Measurements from ENCODE around the gene LGR6. TPM values are rescaled to one million over a fixed set of nuclear protein-coding genes. Genes with fewer than 3 reads are reported as not detected.

Gene LGR6
- total RNA-seq, 6 experiments from 2014 or later, result 0.17 to 2.0 (median 1.0) TPM

DNA sequence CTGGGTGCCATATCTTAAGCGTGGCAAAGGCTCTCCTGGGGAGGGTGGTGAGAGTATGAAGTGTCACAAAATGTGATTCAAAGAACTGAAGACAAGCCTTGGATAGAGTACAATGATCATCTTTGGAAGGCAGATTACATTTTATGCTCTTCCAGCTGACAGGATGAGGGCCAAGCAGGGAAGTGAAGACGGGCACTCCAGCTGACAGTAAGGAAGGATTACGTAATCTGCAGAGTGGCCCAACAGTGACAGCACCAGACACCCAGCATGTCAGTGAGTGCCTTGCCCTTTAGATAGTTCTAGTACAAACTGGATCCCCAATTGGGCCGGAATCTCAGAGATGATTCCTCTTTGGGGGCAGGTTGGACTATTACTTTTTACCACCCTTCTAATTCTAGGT lies 95.4 kb downstream of the LGR6 start:
- no peaks in the 10 kb centered on the region for H3K9me3 ChIP-seq
- no peak for DNase-seq
- H3K36me3 ChIP-seq, result no peaks in the 10 kb centered on the region
- intact Hi-C loops (cut with DNase I), result no loop called here
- H3K4me1 ChIP-seq, result no peaks in the 10 kb centered on the region
- peak in 1 of 4 donors; percentile 26 for ATAC-seq
- 43% methylated on average over 4 of the region's 4 CpGs for WGBS (ENCODE audit: insufficient coverage, low coverage, low lambda C conversion rate, missing lambda C conversion rate)
- no peak overlapping the region for H3K4me3 ChIP-seq
- H3K27me3 ChIP-seq, result no peaks in the 10 kb centered on the region
- no peak overlapping the region for H3K27ac ChIP-seq
- TF ChIP-seq, protein P1, sequence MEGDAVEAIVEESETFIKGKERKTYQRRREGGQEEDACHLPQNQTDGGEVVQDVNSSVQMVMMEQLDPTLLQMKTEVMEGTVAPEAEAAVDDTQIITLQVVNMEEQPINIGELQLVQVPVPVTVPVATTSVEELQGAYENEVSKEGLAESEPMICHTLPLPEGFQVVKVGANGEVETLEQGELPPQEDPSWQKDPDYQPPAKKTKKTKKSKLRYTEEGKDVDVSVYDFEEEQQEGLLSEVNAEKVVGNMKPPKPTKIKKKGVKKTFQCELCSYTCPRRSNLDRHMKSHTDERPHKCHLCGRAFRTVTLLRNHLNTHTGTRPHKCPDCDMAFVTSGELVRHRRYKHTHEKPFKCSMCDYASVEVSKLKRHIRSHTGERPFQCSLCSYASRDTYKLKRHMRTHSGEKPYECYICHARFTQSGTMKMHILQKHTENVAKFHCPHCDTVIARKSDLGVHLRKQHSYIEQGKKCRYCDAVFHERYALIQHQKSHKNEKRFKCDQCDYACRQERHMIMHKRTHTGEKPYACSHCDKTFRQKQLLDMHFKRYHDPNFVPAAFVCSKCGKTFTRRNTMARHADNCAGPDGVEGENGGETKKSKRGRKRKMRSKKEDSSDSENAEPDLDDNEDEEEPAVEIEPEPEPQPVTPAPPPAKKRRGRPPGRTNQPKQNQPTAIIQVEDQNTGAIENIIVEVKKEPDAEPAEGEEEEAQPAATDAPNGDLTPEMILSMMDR (IDR thresholded peaks at IDR 0.05), result no peak
- no peak for TF ChIP-seq POLR2A (IDR thresholded peaks at IDR 0.05)

DNA sequence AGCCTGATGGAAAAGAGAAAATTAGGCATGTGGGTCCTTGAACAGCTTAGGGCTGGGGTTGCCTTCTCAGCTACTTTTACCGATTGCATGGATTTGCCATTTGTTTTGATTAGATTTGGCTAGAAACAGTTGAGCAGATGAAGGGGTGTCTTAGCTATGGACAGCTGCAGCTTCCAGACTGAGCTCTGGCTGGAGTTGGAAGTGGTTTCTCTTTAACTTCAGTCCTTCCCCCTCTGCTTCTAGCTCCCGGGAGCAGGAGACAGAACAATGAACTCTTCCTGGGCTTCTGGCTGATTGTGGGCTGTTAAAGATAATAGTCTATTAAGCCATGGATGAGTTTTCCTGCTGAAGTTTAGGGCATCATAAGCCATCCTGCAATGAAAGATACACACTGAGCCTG lies 97.4 kb downstream of the LGR6 start:
- no peaks in the 10 kb centered on the region for H3K36me3 ChIP-seq
- no peaks in the 10 kb centered on the region for H3K4me1 ChIP-seq
- H3K4me3 ChIP-seq, result no peak overlapping the region
- no peak for DNase-seq
- no peak overlapping the region for H3K27ac ChIP-seq
- TF ChIP-seq POLR2A (IDR thresholded peaks at IDR 0.05), result no peak
- TF ChIP-seq, protein P1 (IDR thresholded peaks at IDR 0.05), result no peak
- H3K27me3 ChIP-seq, result no peaks in the 10 kb centered on the region
- no peaks in the 10 kb centered on the region for H3K9me3 ChIP-seq
- no peak for ATAC-seq
- WGBS (ENCODE audit: insufficient coverage, low coverage, low lambda C conversion rate, missing lambda C conversion rate), result 44% methylated on average over 2 of the region's 2 CpGs
- intact Hi-C loops (cut with DNase I), result no loop called here

DNA sequence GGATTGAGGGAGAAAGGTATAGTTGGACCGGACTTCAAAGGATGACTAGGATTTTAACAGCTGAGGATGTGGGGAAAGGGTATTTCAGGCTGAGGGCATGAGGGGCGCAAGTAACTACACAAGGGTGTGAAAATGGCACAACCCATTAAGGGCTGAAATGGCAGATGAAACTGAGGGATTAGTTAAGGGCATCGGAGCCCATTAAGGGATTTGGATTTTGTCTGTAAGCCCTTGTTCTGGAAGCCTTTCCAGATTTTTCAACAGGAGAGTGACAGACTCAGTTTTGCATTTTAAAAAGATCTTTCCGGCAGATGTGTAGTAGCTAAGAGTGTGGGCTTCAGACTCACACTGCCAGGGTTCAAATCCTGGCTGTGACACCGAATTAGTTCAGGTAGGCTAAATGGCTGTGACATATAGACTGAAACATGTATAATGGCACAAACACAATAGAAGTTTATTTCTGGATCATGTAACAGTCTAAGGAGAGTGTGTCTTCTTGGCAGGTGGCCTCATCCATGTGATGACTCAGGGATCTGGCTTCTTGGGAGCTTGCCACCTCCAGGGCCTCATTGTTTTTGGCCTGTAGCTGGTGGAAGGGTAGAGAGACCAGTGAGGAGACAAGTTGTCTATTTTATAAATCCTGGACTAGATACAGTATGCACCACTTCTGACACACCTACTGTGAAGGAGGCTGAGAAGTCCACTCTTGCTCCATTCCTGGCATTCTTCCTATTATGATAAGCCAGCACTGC lies 98.5 kb downstream of the LGR6 start:
- DNase-seq (no peak), ATAC-seq (peak in 1 of 4 donors; percentile 22)
- no peaks in the 10 kb centered on the region for H3K36me3 ChIP-seq
- H3K4me1 ChIP-seq, result no peaks in the 10 kb centered on the region
- 88% methylated on average over 5 of the region's 5 CpGs for whole genome bisulfite sequencing (ENCODE audit: insufficient coverage, low coverage, low lambda C conversion rate, missing lambda C conversion rate)
- no peak overlapping the region for H3K27ac ChIP-seq
- H3K4me3 ChIP-seq, result no peak overlapping the region
- intact Hi-C loops (cut with DNase I), result no loop called here
- no peaks in the 10 kb centered on the region for H3K27me3 ChIP-seq
- TF ChIP-seq, protein P1 (IDR thresholded peaks at IDR 0.05), result no peak
- no peak for TF ChIP-seq POLR2A (IDR thresholded peaks at IDR 0.05)
- no peaks in the 10 kb centered on the region for H3K9me3 ChIP-seq

DNA sequence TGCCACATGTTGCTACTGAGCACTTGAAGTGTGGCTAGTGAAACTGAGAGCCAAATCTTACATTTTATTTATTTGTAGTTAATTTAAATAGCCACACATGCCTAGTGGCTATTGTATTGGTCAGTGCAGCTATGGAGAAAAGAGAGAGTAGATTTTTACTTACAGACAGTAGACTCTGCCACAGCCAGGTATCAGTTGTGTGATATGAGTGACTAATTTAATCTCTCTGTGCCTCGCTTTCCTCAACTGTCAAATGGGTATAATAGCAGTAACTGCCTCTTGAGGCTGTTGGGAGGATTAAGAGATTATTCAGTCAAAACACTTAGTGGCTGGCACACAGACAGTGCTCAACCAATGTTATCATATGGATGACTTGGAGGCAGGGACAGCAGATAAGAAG lies 99.2 kb downstream of the LGR6 start:
- H3K4me3 ChIP-seq, result no peak overlapping the region
- no peaks in the 10 kb centered on the region for H3K4me1 ChIP-seq
- DNase-seq (no peak), ATAC-seq (no peak)
- intact Hi-C loops (cut with DNase I), result no loop called here
- H3K36me3 ChIP-seq, result no peaks in the 10 kb centered on the region
- H3K27ac ChIP-seq, result no peak overlapping the region
- TF ChIP-seq, protein P1 (IDR thresholded peaks at IDR 0.05), result no peak
- 90% methylated on average over 1 of the region's 1 CpG for WGBS (ENCODE audit: insufficient coverage, low coverage, low lambda C conversion rate, missing lambda C conversion rate)
- H3K27me3 ChIP-seq, result no peaks in the 10 kb centered on the region
- no peaks in the 10 kb centered on the region for H3K9me3 ChIP-seq

Measured in right lobe of liver (tissue), 6 donors.